Fibroblast of the aortic adventitia (primary cell): Measurements from ENCODE around the gene C14orf132. TPM values are rescaled to one million over a fixed set of nuclear protein-coding genes. Genes with fewer than 3 reads are reported as not detected.
"Not testable (repeated sequence)": the region's sequence is repeated elsewhere in the genome, so short reads cannot be mapped to it uniquely, and the experiment has no call there.

Source experiments
- DNase-seq: peaks from one replicate; pipeline ENCODE4 v3.0.0-alpha.2; 2010; ENCODE audit warnings: low read depth
- H3K4me3 ChIP-seq: 2 replicates; pipeline ENCODE4 v1.5.1; 2011; ENCODE audit warnings: low read depth, mild to moderate bottlenecking, control low read depth, low read length, moderate library complexity
- CTCF ChIP-seq: IDR thresholded peaks from 2 replicates; pipeline ENCODE4 v1.5.1; 2011; ENCODE audit warnings: mild to moderate bottlenecking, low read length, control low read depth, inconsistent platforms; ENCODE audit not compliant: insufficient read depth
- total RNA-seq: library from RNA; depleted of rRNA; stranded (reverse); fragments of >200 nt; gene quantifications from 2 replicates; pipeline ENCODE4 v1.2.3, GENCODE V29; 2012; ENCODE audit warnings: low replicate concordance

Gene C14orf132
- total RNA-seq, 1 donor: 32.6 TPM

- no peak for DNase-seq
- no peak for TF ChIP-seq CTCF
These were observed 28.0 kb upstream of the C14orf132 start for GRCh38 chr14:96011131-96011530.

DNA sequence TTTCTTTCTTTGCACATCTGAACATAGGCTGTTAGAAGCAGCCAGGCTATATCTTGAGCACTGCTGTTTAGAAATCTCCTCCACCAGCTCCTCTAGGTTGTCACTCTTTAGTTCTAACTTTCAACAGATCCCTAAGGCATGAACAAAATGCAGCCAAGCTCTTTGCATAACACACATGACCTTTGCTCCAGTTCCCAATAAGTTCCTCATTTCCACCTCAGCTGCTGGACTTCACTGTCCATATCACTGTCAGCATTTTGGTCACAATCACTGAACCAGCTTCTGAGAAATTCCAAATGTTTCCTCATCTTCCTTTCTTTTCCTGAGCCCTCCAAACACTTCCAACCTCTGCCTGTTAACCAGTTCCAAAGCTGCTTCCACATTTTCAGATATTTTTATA is 27.6 kb upstream of the C14orf132 start:
- no peak overlapping the region for H3K4me3 ChIP-seq
- DNase-seq: no peak
- TF ChIP-seq CTCF: no peak

More at GRCh38 chr14:96011131-96011530, 28.0 kb upstream of the C14orf132 start:
- no peak overlapping the region for H3K4me3 ChIP-seq

GRCh38 chr14:96012757-96013156 is 26.4 kb upstream of the C14orf132 start:
- DNase-seq, H3K4me3 ChIP-seq: not testable (repeated sequence)

GRCh38 chr14:96014176-96014575 is 25.0 kb upstream of the C14orf132 start:
- no peak overlapping the region for H3K4me3 ChIP-seq
- no peak for DNase-seq
- TF ChIP-seq CTCF: no peak

DNA sequence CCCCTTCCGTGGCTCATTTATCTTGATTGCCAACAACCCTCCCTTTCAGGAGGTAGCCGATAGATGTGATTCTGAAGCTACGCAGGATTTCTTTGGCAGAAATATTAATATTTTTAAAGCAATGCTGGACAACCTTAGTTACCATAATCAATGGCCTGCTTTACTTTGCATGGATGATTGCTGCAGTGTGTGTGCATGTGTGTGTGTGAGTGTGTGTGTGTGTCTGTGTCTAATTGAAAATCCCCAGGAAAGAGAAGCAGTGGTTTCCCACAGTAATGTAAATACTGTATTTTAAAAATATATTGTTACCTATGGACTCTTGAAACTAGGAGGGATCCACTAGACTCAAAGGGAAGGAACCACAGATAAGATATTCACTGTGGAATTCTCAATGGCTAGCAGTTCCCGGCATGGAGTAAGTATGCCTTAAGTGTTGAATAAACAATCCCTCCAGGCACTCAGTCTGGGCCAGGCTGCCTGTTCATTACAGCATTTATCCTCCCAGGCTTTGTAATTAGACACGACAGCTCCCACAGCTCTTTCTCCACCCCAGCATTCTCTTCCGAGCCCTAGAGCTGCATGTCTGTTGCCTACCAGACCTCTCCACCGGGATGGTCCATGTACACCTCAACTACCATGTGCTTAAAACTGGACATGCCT is 22.5 kb upstream of the C14orf132 start:
- no peak for DNase-seq
- no peak overlapping the region for H3K4me3 ChIP-seq
- TF ChIP-seq CTCF: no peak

GRCh38 chr14:96017882-96018281 is 21.3 kb upstream of the C14orf132 start:
- no peak overlapping the region for H3K4me3 ChIP-seq
- no peak for TF ChIP-seq CTCF
- no peak for DNase-seq

DNA sequence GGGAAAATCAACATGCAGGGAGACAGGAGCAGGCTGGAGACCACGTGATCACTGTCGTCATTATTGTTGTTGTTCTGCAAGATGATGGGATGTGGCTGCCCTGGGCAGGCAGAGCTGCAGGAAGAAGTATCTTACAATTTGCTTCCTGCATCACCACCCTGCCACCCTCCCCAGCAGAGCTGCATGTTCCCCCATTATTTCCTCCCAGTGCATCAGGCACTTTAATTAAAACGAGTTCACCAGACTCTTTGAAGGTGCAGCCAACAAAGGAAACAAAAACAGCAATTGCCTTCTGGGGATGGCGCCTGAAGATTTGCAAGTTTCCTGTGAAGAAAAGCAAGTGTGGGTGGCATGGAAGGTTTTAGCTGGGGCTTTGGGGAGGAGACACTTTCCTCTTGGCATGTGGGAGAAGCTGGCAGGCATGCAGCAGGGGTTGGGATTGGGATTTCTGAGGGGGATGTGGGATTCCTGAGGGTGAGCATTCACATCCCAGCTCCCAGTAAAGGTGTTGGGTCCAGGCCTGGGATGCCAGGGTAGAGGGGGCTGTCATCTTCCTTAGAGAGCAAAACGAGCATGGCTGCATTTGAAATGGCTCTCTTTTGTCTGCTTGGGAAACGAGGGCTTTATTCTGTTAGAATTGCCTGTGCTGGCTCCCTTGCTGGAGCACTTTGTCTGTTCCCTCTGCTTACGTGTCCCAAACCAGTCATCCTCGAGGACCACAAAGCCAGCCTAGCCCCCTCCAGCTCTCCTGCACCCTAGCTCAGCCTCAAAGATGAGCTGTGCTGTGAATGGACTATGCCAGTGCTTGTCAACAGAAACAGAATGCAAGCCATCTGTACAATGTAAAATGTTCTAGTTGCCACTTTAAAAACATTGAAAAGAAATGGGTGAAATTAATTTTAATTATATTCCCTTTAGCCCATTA is 11.5 kb upstream of the C14orf132 start:
- no peak for TF ChIP-seq CTCF

More for the DNA sequence above, 11.5 kb upstream of the C14orf132 start:
- H3K4me3 ChIP-seq: no peak overlapping the region
- DNase-seq: no peak
